Trophoblast cell (in vitro differentiated cells and primary cell): ENCODE results near the gene AFF4.
A peak's percentile ranks its signal among the peaks of the same experiment; 100 is the strongest.

ENCODE experiments used
- DNase-seq, 2 donors: peaks; one replicate each; pipeline ENCODE4 v3.0.0-alpha.2; 2016
- H2AFZ ChIP-seq: 2 replicates; pipeline ENCODE4 v1.6.1; 2013; ENCODE audit warnings: low read length, moderate library complexity, mild to moderate bottlenecking; ENCODE audit not compliant: insufficient read depth, poor library complexity
- H2AK5ac ChIP-seq: 2 replicates; pipeline ENCODE4 v1.6.1; 2013; ENCODE audit warnings: mild to moderate bottlenecking, low read length
- H2BK120ac ChIP-seq: 2 replicates; pipeline ENCODE4 v1.6.1; 2013; ENCODE audit warnings: low read length, mild to moderate bottlenecking, moderate library complexity; ENCODE audit not compliant: insufficient read depth, poor library complexity
- H2BK12ac ChIP-seq: 2 replicates; pipeline ENCODE4 v1.6.1; 2013; ENCODE audit warnings: mild to moderate bottlenecking, low read length, moderate library complexity
- H2BK5ac ChIP-seq: 2 replicates; pipeline ENCODE4 v1.6.1; 2013; ENCODE audit warnings: low read length, low read depth, moderate library complexity, mild to moderate bottlenecking; ENCODE audit not compliant: poor library complexity
- H3K14ac ChIP-seq: 2 replicates; pipeline ENCODE4 v1.6.1; 2013; ENCODE audit warnings: mild to moderate bottlenecking, low read length
- H3K18ac ChIP-seq: 2 replicates; pipeline ENCODE4 v1.6.1; 2013; ENCODE audit warnings: mild to moderate bottlenecking, low read length
- H3K23ac ChIP-seq: 2 replicates; pipeline ENCODE4 v1.6.1; 2013; ENCODE audit warnings: low read length
- H3K27ac ChIP-seq: 2 replicates; pipeline ENCODE4 v1.5.1; 2013; ENCODE audit warnings: low read depth, mild to moderate bottlenecking, inconsistent platforms, low read length, moderate library complexity
- H3K27me3 ChIP-seq: 2 replicates; pipeline ENCODE4 v1.6.1; 2013; ENCODE audit warnings: inconsistent platforms, mild to moderate bottlenecking, low read length, moderate library complexity; ENCODE audit not compliant: insufficient read depth
- H3K36me3 ChIP-seq, 2 experiments: 1 replicate in 1 of 2; 2 replicates in 1 of 2; pipeline ENCODE4 v1.6.1; 2013; ENCODE audit warnings: low read length in 2 of 2, mild to moderate bottlenecking in 2 of 2, moderate library complexity in 1 of 2; ENCODE audit not compliant: insufficient read depth in 2 of 2, control insufficient read depth in 1 of 2
- H3K4ac ChIP-seq: 2 replicates; pipeline ENCODE4 v1.6.1; 2013; ENCODE audit warnings: low read depth, mild to moderate bottlenecking, low read length, moderate library complexity
- H3K4me1 ChIP-seq, 2 experiments: 1 replicate in 1 of 2; 2 replicates in 1 of 2; pipeline ENCODE4 v1.6.1; 2013; ENCODE audit warnings: low read length in 2 of 2, mild to moderate bottlenecking in 2 of 2, moderate library complexity in 1 of 2; ENCODE audit not compliant: insufficient read depth in 2 of 2, control insufficient read depth in 1 of 2
- H3K4me2 ChIP-seq: 2 replicates; pipeline ENCODE4 v1.6.1; 2013; ENCODE audit warnings: inconsistent platforms, mild to moderate bottlenecking, low read length, moderate library complexity
- H3K4me3 ChIP-seq: 2 replicates; pipeline ENCODE4 v1.5.1; 2013; ENCODE audit warnings: mild to moderate bottlenecking, low read depth, low read length, inconsistent platforms
- H3K79me1 ChIP-seq: one replicate; pipeline ENCODE4 v1.6.1; 2013; ENCODE audit warnings: low read length
- H3K79me2 ChIP-seq: 2 replicates; pipeline ENCODE4 v1.6.1; 2013; ENCODE audit warnings: low read length, mild to moderate bottlenecking; ENCODE audit not compliant: control insufficient read depth, insufficient read depth, poor library complexity
- H3K9ac ChIP-seq: 2 replicates; pipeline ENCODE4 v1.6.1; 2013; ENCODE audit warnings: mild to moderate bottlenecking, low read length
- H3K9me3 ChIP-seq: 2 replicates; pipeline ENCODE4 v1.6.1; 2013; ENCODE audit warnings: low read depth, mild to moderate bottlenecking, control low read depth, inconsistent platforms, low read length; ENCODE audit not compliant: insufficient read depth
- H4K12ac ChIP-seq: 2 replicates; pipeline ENCODE4 v1.6.1; 2013; ENCODE audit warnings: low read depth, mild to moderate bottlenecking, low read length, moderate library complexity
- H4K8ac ChIP-seq: 2 replicates; pipeline ENCODE4 v1.6.1; 2013; ENCODE audit warnings: low read depth, mild to moderate bottlenecking, low read length, moderate library complexity
- H4K91ac ChIP-seq: one replicate; pipeline ENCODE4 v1.6.1; 2013; ENCODE audit warnings: low read depth, mild to moderate bottlenecking, low read length, moderate library complexity
- WGBS: extraction: QIAGEN DNeasy Blood & Tissue Kit; methylation state at CpG from one replicate; pipeline ENCODE4 v1.1.7; 2013; ENCODE audit warnings: missing lambda C conversion rate; ENCODE audit not compliant: insufficient read length, insufficient coverage; ENCODE audit errors: extremely low coverage; 5-methylcytosine and 5-hydroxymethylcytosine counted together

The AFF4 gene

GRCh38 chr5:132895719-132896305, 67.6 kb downstream of the AFF4 start:
- Histone ChIP-seq H3K79me1 (no peaks in the 10 kb centered on the region), H3K79me2 (no peaks in the 10 kb centered on the region), H2BK5ac (no peak overlapping the region), H2BK12ac (no peak overlapping the region), H3K23ac (no peak overlapping the region), H4K8ac (no peak overlapping the region), H3K27me3 (no peaks in the 10 kb centered on the region), H3K18ac (no peak overlapping the region), H2BK120ac (no peak overlapping the region), H2AK5ac (no peak overlapping the region), H3K9me3 (no peaks in the 10 kb centered on the region), H3K27ac (no peak overlapping the region), H3K4ac (no peak overlapping the region), H3K4me2 (no peak overlapping the region), H3K14ac (no peak overlapping the region), H4K12ac (no peak overlapping the region), H3K36me3 (peaks cover 29 to 40% of the 10 kb centered on the region in 2 experiments), H3K4me3 (no peak overlapping the region), H3K4me1 (no peaks in the 10 kb centered on the region), H3K9ac (no peak overlapping the region), H4K91ac (no peak overlapping the region), H2AFZ (no peak overlapping the region)
- DNase-seq = no peak
- WGBS = no CpG with 5 or more reads among the region's 4 CpGs

GRCh38 chr5:132890817-132891216, 72.6 kb downstream of the AFF4 start:
- no peak overlapping the region for H4K8ac ChIP-seq
- H3K4me1 ChIP-seq = no peaks in the 10 kb centered on the region
- no peak overlapping the region for H3K14ac ChIP-seq
- DNase-seq = no peak
- WGBS = no CpG with 5 or more reads among the region's 4 CpGs
- no peaks in the 10 kb centered on the region for H3K27me3 ChIP-seq
- H2BK5ac ChIP-seq = no peak overlapping the region
- no peak overlapping the region for H3K4me3 ChIP-seq
- H3K23ac ChIP-seq = no peak overlapping the region
- no peak overlapping the region for H3K4me2 ChIP-seq
- no peaks in the 10 kb centered on the region for H3K9me3 ChIP-seq
- no peaks in the 10 kb centered on the region for H3K79me2 ChIP-seq
- H2BK12ac ChIP-seq = no peak overlapping the region
- no peak overlapping the region for H3K9ac ChIP-seq
- H2BK120ac ChIP-seq = no peak overlapping the region
- no peak overlapping the region for H2AFZ ChIP-seq
- H3K79me1 ChIP-seq = no peaks in the 10 kb centered on the region
- H4K12ac ChIP-seq = no peak overlapping the region
- no peak overlapping the region for H2AK5ac ChIP-seq
- H3K18ac ChIP-seq = no peak overlapping the region
- no peak overlapping the region for H4K91ac ChIP-seq
- no peak overlapping the region for H3K4ac ChIP-seq
- no peak overlapping the region for H3K27ac ChIP-seq
- H3K36me3 ChIP-seq = peaks cover 19 to 38% of the 10 kb centered on the region in 2 experiments

DNA sequence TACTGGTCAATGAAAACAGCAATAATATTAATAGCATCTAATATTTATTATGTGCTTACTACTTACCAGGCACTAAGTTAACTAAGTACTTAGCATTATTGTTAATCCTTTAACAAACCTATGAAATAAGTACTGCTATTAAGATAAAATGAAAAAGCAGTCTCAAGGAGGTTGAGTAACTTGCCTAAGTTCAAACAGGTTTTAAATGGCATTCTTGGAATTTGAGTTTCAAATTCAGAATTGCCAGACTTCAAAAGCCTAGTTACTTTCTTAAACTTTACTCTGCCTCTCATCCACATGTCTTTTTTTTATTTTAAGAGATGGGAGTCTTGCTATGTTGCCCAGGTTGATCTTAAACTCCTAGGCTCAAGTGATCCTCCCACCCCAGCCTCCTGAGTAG, 73.9 kb downstream of the AFF4 start:
- no peak overlapping the region for H3K18ac ChIP-seq
- H3K27ac ChIP-seq = no peak overlapping the region
- no peak overlapping the region for H2BK12ac ChIP-seq
- H3K9me3 ChIP-seq = no peaks in the 10 kb centered on the region
- no peak overlapping the region for H3K9ac ChIP-seq
- H3K4me2 ChIP-seq = no peak overlapping the region
- no peak overlapping the region for H3K4ac ChIP-seq
- H3K4me1 ChIP-seq = no peaks in the 10 kb centered on the region
- no peak overlapping the region for H4K12ac ChIP-seq
- H3K14ac ChIP-seq = no peak overlapping the region
- H4K91ac ChIP-seq = no peak overlapping the region
- no peaks in the 10 kb centered on the region for H3K79me2 ChIP-seq
- H3K79me1 ChIP-seq = no peaks in the 10 kb centered on the region
- DNase-seq = peak in 1 of 2 donors; percentile 73
- no peak overlapping the region for H3K4me3 ChIP-seq
- no peaks in the 10 kb centered on the region for H3K27me3 ChIP-seq
- H2BK5ac ChIP-seq = no peak overlapping the region
- H2AFZ ChIP-seq = no peak overlapping the region
- no peak overlapping the region for H2BK120ac ChIP-seq
- no peak overlapping the region for H2AK5ac ChIP-seq
- H3K23ac ChIP-seq = no peak overlapping the region
- H3K36me3 ChIP-seq = peaks cover 15 to 39% of the 10 kb centered on the region in 2 experiments
- no peak overlapping the region for H4K8ac ChIP-seq

DNA sequence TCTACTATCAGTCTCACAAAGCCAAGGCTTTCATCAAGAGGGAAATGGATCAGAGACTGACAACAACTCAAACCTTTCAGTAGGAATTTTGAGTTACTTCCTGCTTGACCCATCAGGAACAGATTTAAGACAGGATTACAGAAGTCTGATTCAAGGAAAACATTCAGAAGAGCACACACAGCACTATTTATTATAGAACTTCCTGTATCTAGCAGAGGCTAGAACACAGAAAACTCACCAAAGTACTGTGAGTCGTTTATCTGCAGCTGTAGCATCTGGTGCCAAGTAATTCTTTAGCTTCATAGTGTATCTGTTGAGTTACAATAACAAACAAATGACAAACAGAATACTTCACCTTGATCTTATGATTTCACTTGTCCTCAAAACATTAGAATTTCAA, 76.2 kb downstream of the AFF4 start:
- H2AK5ac ChIP-seq = no peak overlapping the region
- H3K18ac ChIP-seq = no peak overlapping the region
- no peak overlapping the region for H3K4me2 ChIP-seq
- H3K23ac ChIP-seq = no peak overlapping the region
- no peaks in the 10 kb centered on the region for H3K79me1 ChIP-seq
- H3K9ac ChIP-seq = no peak overlapping the region
- no peak overlapping the region for H4K91ac ChIP-seq
- H2BK5ac ChIP-seq = no peak overlapping the region
- H3K4me3 ChIP-seq = no peak overlapping the region
- DNase-seq = no peak
- peaks cover 16 to 45% of the 10 kb centered on the region in 2 experiments for H3K36me3 ChIP-seq
- H3K79me2 ChIP-seq = no peaks in the 10 kb centered on the region
- H3K9me3 ChIP-seq = no peaks in the 10 kb centered on the region
- no peak overlapping the region for H3K14ac ChIP-seq
- H2BK120ac ChIP-seq = no peak overlapping the region
- H3K27me3 ChIP-seq = no peaks in the 10 kb centered on the region
- H3K4me1 ChIP-seq = no peaks in the 10 kb centered on the region
- H2AFZ ChIP-seq = no peak overlapping the region
- H3K4ac ChIP-seq = no peak overlapping the region
- no peak overlapping the region for H4K12ac ChIP-seq
- no peak overlapping the region for H4K8ac ChIP-seq
- H2BK12ac ChIP-seq = no peak overlapping the region
- no peak overlapping the region for H3K27ac ChIP-seq
- WGBS = no CpG with 5 or more reads among the region's 1 CpG
